ENCODE data around the gene ZNF236. TPM values are rescaled to one million over a fixed set of nuclear protein-coding genes. Genes with fewer than 3 reads are reported as not detected.
A peak's percentile ranks its signal among the peaks of the same experiment; 100 is the strongest.

The ZNF236 gene
- total and polyA plus RNA-seq, 8 donors: 2.6 to 13.3 (median 6.7) TPM

DNA sequence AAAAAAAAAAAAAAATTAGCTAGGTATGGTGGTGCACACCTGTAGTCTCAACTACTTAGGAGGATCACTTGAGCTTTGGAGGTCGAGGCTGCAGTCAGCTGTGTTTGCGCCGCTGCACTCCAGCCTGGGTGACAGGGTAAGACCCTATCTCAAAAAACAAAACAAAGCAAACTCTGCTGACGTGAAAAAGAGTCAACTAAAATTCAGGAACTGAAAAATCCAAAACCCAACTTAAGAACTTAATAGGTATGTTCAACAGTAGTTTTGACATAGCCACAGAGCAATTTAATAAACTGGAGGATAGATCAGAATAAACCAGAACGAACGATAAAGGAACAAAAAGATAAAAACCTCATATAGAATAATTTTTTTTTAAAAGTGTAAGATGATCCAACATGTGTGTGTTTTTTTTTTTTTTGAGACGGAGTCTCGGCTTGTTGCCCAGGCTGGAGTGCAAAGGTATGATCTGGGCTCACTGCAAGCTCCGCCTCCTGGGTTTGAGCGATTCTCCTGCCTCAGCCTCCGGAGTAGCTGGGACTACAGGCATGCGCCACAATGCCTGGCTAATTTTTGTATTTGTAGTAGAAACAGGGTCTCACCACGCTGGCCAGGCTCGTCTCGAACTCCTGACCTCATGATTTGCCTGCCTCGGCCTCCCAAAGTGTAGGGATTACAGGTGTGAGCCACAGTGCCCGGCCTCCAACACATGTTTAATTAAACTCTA, 4.3 kb upstream of the ZNF236 start:
- TF ChIP-seq, protein P1, sequence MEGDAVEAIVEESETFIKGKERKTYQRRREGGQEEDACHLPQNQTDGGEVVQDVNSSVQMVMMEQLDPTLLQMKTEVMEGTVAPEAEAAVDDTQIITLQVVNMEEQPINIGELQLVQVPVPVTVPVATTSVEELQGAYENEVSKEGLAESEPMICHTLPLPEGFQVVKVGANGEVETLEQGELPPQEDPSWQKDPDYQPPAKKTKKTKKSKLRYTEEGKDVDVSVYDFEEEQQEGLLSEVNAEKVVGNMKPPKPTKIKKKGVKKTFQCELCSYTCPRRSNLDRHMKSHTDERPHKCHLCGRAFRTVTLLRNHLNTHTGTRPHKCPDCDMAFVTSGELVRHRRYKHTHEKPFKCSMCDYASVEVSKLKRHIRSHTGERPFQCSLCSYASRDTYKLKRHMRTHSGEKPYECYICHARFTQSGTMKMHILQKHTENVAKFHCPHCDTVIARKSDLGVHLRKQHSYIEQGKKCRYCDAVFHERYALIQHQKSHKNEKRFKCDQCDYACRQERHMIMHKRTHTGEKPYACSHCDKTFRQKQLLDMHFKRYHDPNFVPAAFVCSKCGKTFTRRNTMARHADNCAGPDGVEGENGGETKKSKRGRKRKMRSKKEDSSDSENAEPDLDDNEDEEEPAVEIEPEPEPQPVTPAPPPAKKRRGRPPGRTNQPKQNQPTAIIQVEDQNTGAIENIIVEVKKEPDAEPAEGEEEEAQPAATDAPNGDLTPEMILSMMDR (IDR thresholded peaks at IDR 0.05): no peak
- no peak overlapping the region for H3K4me3 ChIP-seq
- no peak overlapping the region for H3K27ac ChIP-seq
- 76 to 82% methylated on average over 17 of the region's 17 CpGs for WGBS, 2 donors
- no peaks in the 10 kb centered on the region for H3K27me3 ChIP-seq
- H3K9me3 ChIP-seq: no peaks in the 10 kb centered on the region
- FAIRE-seq (no peak), ATAC-seq (no peak), DNase-seq (peak in 3 of 6 donors; percentile 24 to 55 (median 24))
- intact Hi-C loops (cut with DNase I): no loop called here
- peaks cover 0 to 8% (median 4%) of the 10 kb centered on the region in 3 donors for H3K4me1 ChIP-seq
- no peaks in the 10 kb centered on the region for H3K36me3 ChIP-seq

DNA sequence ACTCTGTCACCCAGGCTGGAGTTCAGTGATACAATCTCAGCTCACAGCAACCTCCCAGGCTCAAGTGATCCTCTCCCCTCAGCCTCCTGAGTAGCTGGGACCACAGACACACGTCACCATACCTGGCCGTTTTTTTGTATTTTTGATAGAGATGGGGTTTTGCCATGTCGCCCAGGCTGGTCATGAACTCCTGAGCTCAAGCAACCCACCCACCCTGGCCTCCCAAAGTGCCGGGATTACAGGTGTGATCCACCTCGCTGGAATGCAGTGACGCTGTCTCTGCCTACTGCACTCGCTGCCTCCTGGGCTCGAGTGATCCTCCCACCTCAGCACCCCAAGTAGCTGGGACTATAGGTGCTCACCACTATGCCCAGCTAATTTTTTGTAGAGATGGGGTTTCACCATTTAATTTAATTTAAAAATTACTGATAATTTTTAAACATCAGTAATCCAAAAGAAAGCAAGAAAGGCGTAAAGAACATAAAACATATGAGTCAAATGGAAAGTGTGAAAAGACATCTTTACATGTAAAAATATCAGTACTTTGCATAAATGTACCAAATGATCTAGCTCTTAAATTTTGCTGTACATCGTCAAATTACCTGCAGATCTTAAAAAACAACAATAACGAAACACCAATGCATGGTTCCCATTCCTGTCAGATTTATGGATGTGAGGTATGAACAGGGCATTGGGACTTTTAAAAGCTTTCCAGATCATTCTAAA, 2.8 kb upstream of the ZNF236 start:
- no peak overlapping the region for H3K4me3 ChIP-seq
- ATAC-seq (no peak), DNase-seq (no peak), FAIRE-seq (no peak)
- intact Hi-C loops (cut with DNase I): no loop called here
- no peak overlapping the region for H3K27ac ChIP-seq
- WGBS, 2 donors: 93 to 97% methylated on average over 11 of the region's 11 CpGs
- TF ChIP-seq, protein P1 (IDR thresholded peaks at IDR 0.05): no peak
- no peaks in the 10 kb centered on the region for H3K27me3 ChIP-seq
- H3K9me3 ChIP-seq: no peaks in the 10 kb centered on the region
- no peaks in the 10 kb centered on the region for H3K36me3 ChIP-seq
- H3K4me1 ChIP-seq: peaks cover 0 to 15% (median 4%) of the 10 kb centered on the region in 3 donors

DNA sequence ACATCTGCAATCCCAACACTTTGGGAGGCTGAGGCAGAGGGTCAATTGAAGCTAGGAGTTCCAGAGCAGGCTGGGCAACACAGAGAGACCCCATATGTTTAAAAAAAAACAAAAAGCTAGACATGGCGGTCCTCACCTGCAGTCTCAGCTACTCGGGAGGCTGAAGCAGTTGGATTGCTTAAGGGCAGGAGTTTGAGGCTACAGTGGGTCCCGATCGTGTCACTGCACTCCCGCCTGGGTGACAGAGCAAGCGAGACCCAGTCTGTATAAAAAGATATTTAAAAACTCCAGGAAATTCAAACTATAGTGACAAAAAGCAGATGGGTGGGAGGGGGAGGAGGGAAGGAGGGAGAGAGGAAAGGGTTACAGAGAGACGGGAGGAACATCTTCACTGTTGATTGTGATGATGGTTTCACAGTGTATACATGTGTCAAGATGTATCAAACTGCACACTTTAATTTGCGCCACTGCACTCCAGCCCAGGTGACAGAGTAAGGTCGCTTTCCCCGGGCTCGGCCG, 942 bp upstream of the ZNF236 start:
- peak in 2 of 4 donors; percentile 2 to 34 for ATAC-seq
- TF ChIP-seq, protein P1 (IDR thresholded peaks at IDR 0.05): no peak
- no peak for FAIRE-seq
- H3K27ac ChIP-seq: peak overlapping the region; percentile 90 to 94 (median 94)
- 0% methylated on average over 12 of the region's 12 CpGs for WGBS, 2 donors
- H3K9me3 ChIP-seq: no peaks in the 10 kb centered on the region
- DNase-seq: no peak
- peak overlapping the region; percentile 59 to 90 (median 84) for H3K4me3 ChIP-seq
- no peaks in the 10 kb centered on the region for H3K36me3 ChIP-seq
- intact Hi-C loops (cut with DNase I): no loop called here
- peaks cover 0 to 19% (median 4%) of the 10 kb centered on the region in 3 donors for H3K4me1 ChIP-seq
- no peaks in the 10 kb centered on the region for H3K27me3 ChIP-seq

DNA sequence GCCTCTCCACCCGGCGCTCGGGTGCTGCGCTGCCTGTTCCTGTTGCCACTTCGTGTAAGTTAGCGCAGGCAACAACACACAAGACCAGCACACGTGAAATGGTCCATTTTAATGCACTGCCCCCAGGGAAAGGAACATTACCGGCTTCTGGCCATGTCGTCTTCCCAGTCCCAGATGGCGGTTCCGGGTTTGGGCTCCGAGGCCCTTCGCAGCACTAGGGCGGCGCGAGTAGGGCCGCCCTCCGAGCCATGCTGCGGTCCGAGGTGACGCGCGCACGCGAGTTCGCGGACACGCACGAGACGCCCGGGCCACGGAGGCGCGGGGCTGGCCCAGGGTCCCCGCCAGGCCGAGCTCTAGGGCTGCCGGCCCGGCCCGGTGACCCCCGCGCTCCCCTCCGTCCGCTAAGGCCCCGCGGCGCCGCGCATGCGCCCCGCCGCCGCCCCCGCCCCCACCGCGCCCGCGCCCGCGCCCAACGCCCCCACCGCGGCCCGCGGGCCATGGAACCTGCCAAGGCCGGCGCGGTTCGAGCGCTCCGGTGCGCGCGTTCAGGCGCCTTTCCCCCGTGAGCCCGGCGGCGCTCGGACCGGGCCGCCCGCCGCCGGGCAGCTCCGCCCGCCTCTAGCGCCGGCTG, 367 bp upstream of the ZNF236 start:
- Histone ChIP-seq H3K4me1 (peaks cover 0 to 19% (median 4%) of the 10 kb centered on the region in 3 donors), H3K36me3 (no peaks in the 10 kb centered on the region), H3K27me3 (no peaks in the 10 kb centered on the region), H3K4me3 (peak overlapping the region; percentile 59 to 90 (median 84)), H3K27ac (peak overlapping the region; percentile 90 to 94 (median 94)), H3K9me3 (no peaks in the 10 kb centered on the region)
- TF ChIP-seq, protein P1 (IDR thresholded peaks at IDR 0.05): no peak
- no peak for FAIRE-seq
- DNase-seq: peak; percentile 53 to 85 (median 66)
- intact Hi-C loops (cut with DNase I): no loop called here
- ATAC-seq: peak; percentile 60 to 72 (median 68)
- WGBS, 2 donors: 0 to 1% methylated on average over 27 to 88 of the region's 88 CpGs
